ENCODE measurements around the gene MS4A4A.

The MS4A4A gene

DNA sequence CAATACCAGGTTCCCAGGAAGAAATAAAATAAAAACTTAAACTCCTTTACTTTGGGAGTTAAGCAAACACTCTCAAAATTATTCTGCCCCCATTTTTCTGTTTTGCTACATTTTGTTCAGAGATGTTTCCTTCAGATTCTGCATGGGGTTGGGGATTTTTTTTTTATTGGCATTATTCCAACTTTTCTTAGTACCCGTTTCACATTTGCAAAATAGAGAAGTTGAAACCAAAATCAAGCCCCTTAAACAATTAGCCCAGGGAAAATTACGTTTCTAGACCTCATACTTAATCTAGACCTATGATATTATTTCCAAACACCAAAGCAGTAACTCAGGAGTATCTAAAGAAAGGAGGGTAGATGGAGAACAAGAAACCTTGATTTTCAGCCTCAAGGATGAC lies 77.3 kb downstream of the MS4A4A start:
- DNase-seq: no peak

Measured in eye (tissue), 1 donor.